HG03097 (cell line): ENCODE results near the gene GSTM3.
"Not testable (repeated sequence)": the region's sequence is repeated elsewhere in the genome, so short reads cannot be mapped to it uniquely, and the experiment has no call there.

Experiments used
- ATAC-seq: cut with Tn5 transposase; IDR thresholded peaks from one replicate; pipeline ENCODE4 v1.9.1; 2021; ENCODE audit not compliant: unreplicated experiment, low FRiP score

GSTM3 gene

DNA sequence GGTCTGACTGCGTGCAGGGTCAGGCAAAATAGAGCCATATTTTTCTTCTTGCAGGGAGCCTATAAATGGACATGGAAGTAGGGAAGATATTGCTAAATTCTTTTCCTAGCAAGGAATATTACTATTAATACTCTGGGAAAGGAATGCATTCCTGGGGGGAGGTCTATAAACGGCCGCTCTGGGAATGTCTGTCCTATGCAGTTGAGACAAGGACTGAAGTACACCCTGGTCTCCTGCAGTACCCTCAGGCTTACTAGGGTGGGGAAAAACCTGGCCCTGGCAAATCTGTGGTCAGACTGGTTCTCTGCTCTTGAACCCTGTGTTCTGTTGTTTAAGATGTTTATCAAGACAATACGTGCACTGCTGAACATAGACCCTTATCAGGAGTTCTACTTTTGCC, 31.9 kb downstream of the GSTM3 start:
- not testable (repeated sequence) for ATAC-seq

DNA sequence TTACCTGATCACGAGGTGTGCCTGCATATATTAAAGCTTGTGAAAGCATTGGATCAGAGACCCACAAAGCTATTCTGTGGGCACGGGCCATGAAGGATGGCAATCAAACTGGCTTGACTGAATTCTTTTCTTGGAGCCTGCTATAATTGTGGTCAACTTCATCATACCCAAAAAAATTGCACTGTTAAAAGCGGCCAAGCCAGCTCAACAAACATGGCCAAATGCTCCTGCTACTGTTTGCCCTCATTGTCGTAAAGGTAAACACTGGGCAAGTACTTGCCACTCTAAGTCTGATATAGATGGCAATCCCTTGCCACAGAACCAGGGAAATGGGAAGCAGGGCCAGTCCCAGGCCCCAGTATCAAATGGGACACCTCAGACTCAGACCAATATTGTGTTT, 35.4 kb downstream of the GSTM3 start:
- ATAC-seq, result no peak

DNA sequence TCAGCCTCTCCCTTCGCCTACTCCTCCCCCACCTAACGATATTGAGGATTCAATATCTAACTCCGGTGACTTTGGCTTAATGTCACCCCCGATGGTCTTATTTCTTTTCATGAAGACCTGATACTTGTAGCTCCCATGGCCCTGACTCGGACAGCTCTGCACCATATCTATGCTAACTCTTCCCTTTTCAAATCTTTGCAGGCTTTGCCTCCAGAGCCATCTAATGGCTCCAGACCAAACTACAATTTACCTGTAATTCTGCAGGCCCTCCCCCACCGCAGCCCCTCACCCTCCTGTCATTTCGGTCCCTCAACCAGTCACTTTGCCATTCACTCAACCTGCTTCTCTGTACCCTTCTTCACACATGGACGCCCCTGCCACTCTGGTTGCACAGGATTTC, 36.7 kb downstream of the GSTM3 start:
- no peak for ATAC-seq

DNA sequence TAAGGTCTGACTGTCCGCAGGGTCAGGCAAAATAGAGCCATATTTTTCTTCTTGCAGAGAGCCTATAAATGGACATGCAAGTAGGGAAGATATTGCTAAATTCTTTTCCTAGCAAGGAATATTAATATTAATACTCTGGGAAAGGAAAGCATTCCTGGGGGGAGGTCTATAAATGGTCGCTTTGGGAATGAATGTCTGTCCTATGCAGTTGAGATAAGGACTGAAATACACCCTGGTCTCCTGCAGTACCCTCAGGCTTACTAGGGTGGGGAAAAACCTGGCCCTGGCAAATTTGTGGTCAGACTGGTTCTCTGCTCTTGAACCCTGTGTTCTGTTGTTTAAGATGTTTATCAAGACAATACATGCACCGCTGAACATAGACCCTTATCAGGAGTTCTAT, 37.9 kb downstream of the GSTM3 start:
- ATAC-seq, result not testable (repeated sequence)

DNA sequence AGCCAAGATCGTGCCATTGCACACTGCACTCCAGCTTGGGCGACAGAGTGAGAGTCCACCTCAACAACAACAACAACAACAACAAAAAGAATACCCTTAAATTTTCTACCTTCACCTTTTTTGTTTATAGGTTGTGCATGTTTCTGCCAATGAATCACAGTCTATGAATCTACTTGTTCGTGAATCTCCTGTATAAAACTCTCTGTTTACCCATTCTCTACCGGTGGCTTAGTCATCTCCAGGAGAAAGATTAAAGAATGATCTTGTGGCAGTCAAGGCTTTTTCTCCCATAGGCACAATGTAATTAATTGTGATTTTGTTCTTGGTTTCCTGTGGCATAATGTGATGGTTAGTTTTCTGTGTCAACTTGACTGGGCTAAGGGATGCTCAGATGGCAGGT, 43.0 kb downstream of the GSTM3 start:
- ATAC-seq, result not testable (repeated sequence)

DNA sequence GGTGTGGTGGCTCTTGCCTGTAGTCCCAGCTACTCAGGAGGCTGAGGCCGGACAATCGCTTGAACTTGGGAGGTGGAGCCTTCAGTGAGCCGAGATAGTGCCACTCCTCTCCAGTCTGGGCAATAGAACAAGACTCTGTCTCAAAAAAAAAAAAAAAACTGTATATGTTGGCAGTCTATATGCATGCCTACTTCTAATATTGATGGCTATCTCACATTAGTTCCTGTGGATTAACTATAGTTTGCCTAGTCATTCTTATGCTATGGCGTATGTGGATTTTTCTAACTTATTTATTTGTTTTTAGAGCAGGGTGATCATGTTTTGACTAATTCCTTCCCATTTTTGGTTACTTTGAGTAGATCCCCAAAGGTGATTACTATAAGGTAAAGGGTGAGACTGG, 43.8 kb downstream of the GSTM3 start:
- no peak for ATAC-seq

DNA sequence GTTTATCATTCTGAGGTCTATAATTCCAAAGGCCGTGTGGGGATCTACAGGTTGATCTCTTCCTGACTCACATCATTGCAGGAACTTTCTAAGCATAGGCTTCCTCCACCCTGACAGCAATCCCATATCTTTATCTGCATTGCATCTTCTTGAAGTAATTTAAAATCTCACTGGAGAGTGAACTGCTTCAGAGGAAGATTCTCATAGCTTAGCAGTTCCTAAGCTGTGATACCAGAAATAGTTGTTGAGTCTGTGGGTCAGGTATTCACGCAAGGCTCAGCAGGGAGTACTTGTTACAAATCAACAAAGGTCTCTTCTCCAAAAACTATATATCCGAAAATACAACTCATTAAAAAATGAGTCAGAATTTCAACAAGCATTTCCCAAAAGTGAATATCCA, 45.7 kb downstream of the GSTM3 start:
- ATAC-seq, result not testable (repeated sequence)

DNA sequence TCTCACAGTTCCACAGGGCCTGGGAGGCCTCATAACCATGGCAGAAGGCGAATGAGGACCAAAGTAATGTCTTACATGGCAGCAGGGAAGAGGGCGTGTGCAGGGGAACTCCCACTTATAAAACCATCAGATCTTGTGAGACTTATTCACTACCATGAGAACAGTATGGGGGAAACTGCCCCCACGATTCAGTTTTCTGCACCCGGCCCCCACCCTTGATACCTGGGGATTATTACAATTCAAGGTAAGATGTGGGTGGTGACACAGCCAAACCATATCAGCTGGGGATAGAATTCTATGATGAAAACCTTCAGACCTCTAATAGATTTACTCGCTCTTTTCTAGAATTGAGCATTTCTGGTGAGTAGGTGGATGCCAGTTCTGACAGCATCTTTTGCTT, 46.4 kb downstream of the GSTM3 start:
- ATAC-seq, result not testable (repeated sequence)

DNA sequence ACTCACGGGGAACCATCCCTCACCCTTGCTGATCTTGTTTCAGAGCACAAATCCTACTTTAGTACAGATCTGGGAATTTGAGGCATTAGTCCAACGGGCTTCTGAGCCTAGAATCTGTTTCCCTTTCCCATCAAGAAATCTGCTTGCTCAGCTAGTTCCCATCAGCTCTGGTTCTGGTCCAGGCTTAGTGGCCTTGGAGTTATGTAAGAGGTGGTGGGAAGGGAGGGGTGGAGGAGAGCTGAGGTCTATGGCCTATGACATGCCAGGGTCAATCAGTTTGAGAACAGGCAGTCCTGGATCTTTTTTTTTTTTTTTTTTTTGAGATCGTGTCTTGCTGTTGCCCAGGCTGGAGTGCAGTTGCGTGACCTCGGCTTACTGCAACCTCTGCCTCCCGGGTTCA, 49.1 kb downstream of the GSTM3 start:
- ATAC-seq, result no peak

DNA sequence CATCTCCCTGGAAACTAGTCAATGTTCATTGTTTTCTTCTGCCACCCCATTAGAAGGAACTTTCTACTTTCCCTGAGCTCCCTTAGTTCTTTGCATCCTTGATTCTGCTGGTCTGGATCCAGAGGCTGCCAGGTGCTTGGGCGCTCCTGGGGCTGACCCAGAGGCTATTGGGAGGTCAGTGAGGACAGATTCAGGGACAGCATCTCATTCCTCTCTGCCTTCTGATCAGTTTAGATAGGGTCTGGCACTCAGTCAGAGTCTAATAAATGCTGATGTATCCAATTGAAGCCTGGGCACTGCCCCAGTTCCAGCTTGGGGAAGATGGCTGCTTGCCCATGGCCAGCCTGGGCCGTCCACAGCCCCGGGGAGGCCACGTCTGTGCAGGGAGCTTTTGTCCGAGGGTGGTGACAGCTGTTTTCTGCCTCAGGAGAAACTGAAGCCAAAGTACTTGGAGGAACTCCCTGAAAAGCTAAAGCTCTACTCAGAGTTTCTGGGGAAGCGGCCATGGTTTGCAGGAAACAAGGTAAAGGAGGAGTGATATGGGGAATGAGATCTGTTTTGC, 50.9 kb downstream of the GSTM3 start:
- ATAC-seq, result no peak

DNA sequence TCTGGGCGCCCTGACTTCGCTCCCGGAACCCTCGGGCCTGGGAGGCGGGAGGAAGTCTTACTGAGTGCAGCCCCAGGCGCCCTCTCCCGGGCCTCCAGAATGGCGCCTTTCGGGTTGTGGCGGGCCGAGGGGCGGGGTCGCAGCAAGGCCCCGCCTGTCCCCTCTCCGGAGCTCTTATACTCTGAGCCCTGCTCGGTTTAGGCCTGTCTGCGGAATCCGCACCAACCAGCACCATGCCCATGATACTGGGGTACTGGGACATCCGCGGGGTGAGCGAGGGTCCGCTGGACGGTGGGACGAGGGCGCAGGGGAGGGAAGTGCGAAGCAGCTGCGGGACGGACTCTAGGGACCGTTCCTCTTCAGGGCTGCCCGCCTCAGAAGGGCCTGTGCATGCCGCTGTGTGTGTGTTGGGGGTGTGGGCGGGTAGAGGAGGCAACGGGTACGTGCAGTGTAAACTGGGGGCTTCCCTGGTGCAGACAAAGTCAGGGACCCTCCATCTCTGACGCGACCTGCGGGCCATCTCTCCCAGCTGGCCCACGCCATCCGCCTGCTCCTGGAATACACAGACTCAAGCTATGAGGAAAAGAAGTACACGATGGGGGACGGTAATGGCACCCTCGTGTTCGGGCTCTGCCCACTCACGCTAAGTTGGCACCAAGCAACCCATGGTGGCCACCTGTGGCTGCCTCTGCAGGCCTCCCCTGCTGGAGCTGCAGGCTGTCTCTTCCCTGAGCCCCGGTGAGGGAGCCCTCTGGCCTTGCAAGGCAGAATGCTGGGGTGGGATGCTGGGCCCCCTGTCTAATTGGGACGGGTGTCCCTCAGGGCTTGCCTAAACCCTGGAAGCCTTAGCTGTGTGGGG, 53.0 kb downstream of the GSTM3 start, which contains the start of gene GSTM1:
TSS of gene GSTM1 (plus strand) at position 177 of the 859 bp plus-strand sequence. CDS start at position 234, 57 bp downstream.
- ATAC-seq, result peak; percentile 96

DNA sequence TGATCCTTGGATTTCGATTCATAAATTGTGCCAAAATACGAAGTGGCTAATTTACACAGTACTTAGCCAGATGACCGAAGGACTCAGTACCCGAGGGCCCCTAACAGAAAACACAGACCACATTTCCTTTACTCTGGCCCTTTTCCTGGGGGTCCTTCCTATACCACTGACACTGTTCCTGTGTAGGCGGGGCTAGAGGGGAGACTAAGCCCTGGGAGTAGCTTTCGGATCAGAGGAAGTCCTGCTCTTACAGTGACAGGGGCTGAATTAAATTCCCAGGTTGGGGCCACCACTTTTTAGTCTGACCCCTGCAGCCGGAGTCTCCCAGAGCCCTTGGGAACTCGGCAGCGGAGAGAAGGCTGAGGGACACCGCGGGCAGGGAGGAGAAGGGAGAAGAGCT, 53.7 kb downstream of the GSTM3 start:
- not testable (repeated sequence) for ATAC-seq

DNA sequence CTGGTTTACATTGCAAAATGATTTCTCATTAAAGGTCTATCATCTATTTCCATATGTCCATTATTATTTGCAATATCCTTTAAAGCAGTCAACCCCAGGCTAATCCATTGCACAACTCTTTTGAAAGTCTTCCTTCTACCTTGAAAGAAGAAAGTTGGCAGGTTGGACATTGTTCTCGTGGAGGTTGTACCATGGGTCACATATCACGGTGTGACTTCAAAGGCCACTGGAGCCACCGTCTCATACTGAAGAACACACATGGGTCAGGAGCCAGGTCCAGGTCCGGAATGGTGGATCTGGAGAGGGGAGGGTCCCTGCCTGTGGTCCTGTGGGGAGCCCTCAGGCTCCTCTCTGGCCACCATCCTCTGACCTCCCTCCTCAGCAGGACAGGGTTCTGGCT, 54.9 kb downstream of the GSTM3 start:
- not testable (repeated sequence) for ATAC-seq

DNA sequence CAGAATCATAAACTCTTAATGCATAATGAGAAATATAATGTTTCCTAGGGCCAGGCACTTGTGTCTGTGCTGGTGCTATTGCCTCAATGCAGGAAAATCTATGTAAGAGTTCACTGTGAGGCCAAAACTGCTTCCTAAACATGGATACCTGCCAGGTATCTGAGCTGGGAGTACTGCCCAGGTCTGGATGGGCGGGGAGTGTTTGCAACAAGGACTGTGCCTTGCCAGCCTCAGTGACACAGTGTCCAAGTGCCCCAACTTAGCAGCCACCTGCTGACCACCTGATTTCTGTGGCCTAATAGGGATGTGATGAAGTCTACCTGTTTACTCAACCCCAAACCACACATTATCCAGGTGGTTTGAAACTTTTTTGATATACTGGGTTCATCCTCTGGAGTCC, 55.4 kb downstream of the GSTM3 start:
- not testable (repeated sequence) for ATAC-seq

DNA sequence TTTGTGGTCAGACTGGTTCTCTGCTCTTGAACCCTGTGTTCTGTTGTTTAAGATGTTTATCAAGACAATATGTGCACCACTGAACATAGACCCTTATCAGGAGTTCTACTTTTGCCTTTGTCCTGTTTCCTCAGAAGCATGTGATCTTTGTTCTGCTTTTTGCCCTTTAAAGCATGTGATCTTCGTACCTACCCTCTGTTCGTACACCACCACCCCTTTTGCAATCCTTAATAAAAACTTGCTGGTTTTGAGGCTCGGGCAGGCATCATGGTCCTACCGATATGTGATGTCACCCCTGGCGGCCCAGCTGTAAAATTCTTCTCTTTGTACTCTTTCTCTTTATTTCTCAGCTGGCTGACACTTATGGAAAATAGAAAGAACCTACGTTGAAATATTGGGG, 56.1 kb downstream of the GSTM3 start:
- ATAC-seq, result not testable (repeated sequence)
